Measurements from ENCODE around the gene PALLD. TPM values are rescaled to one million over a fixed set of nuclear protein-coding genes. Genes with fewer than 3 reads are reported as not detected.
"Not testable (repeated sequence)": the region's sequence is repeated elsewhere in the genome, so short reads cannot be mapped to it uniquely, and the experiment has no call there.

Gene PALLD
- total RNA-seq, 2 donors from 2014 or later, result 440 to 625 TPM

DNA sequence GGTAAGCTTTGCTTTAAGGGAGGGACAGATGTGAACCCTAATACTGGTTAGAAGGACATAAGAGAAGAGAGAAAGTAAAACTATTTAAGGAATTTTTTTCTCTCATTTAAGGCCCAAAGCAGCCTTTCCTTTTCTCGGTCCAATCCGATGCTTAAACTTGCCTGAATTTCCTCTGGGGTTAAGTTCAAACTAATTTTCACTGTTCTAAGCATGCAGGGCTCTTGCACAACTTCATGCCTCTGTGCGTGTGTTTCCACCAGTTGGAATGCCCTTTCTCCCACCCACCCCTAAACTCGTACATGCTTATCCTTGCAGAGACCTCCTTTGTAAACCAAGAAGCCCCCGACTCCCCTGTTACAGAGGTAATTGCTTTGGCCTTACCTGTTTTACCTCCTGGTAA is 308.5 kb downstream of the PALLD start:
- intact Hi-C loops (cut with DNase I), result no loop called here
- DNase-seq (no peak), ATAC-seq (no peak)

DNA sequence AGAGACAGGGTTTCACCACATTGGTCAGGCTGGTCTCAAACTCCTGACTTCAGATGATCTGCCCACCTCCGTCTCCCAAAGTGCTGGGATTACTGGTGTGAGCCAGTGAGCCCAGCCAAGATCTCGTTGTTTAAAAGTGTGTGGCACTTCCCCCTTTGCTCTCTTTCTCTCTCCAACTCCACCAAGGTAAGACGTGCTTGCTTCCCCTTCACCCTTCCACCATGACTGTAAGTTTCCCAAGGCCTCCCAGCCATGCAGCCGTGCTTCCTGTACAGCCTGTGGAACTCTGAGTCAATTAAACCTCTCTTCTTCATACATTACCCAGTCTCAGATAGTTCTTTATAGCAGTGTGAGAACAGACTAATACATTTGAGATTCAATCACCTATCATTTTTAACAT is 309.4 kb downstream of the PALLD start:
- DNase-seq; ATAC-seq; intact Hi-C loops (cut with DNase I): not testable (repeated sequence)

DNA sequence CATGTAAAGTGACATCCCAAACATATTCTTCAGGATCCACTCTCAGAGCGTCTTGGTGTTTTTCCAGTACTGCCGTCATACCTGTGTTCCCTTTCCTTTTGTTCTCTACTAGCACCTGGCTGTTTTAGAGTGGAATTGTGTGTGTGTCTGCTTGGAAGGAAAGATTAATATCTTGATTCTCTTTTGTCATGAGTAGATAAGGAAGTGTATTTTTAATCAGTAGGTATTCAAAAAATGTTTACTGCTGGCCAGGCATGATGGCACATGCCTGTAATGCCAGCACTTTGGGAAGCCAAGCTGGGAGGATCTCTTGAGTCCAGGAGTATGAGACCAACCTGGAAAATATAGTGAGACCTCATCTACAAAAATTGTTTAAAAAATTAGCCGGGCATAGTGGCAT is 314.4 kb downstream of the PALLD start:
- ATAC-seq, result no peak
- intact Hi-C loops (cut with DNase I), result no loop called here

DNA sequence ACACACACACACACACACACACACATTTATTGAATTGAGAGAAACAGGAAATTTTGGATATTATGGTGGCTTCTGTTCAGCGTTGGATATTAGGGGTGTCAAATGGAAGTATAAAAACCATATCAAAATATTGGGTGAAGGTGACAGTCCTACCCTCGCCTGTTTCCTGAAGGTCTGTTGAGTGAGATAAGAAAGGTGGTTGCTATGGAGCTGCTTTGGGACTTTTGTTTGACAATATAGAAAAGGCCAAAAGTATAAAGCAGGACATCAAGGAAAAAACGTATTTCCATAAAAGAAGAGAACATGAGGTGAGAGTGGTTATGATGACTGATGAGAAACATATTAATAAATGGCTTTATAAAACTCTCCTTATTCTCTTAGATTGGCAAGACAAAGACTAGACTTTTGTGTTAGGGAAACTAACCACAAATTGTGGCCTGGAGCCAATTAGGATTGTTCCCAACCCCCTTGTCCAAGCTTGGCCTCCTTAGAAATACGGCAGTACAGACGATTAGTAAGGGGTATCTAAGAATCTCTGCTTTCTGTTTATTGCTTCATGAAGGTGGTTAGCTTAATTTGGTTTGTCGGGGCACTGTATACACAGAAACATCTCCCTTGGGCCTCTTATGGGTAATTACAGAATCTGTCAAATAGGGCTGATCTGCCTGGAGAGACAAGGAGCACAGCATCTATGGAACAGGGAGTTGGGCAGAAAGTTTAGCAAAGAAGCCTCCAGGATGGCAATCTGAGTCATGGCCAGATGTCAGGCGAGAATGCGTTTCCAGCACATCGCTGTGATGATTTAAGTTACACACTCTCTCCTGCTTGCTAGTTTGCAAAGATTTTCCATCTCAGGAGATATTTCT is 315.2 kb downstream of the PALLD start:
- ATAC-seq (peak in 1 of 2 donors; percentile 13), DNase-seq (no peak)
- intact Hi-C loops (cut with DNase I), result no loop called here

More for the DNA sequence above, 314.4 kb downstream of the PALLD start:
- DNase-seq, result no peak

DNA sequence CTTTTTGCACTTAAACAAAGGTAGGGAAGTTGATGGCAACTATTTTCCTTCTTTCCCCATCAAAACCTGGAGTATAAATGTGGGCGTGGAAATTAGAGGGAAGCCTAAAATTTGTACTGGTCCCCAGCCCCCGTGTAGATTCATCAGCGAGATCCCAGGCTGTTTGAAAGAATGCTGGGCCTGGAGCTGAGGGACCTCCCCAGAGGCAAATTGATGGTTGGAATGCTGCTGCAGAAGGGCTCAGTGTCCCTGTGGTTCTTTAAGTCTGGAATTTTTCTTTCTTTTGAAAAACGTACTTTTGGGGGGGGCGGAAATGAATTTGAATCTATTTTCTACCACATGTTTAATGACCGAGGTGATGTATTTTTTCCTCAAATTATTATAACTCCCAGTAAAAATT is 316.0 kb downstream of the PALLD start:
- ATAC-seq (no peak), DNase-seq (no peak)
- intact Hi-C loops (cut with DNase I), result no loop called here

DNA sequence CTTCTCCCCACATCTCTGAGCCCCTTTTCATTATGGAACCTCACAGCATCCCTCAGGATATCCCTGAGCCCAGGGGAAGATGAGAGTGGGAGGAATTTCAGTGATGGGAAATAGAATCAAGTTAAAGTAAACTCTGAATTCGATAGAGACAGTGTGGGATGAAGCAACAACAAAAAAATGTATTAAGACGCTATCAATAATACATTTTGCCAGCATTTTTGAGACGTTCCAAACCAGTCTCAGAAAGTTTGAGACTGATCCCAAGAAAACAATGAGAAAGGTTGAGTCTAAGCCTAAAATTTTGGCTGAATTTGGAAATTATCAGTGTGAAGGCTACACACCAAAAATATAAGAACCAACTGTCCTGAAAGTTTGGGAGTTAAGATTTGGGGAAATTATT is 317.0 kb downstream of the PALLD start:
- ATAC-seq (peak in 1 of 2 donors; percentile 2), DNase-seq (no peak)
- intact Hi-C loops (cut with DNase I), result no loop called here

DNA sequence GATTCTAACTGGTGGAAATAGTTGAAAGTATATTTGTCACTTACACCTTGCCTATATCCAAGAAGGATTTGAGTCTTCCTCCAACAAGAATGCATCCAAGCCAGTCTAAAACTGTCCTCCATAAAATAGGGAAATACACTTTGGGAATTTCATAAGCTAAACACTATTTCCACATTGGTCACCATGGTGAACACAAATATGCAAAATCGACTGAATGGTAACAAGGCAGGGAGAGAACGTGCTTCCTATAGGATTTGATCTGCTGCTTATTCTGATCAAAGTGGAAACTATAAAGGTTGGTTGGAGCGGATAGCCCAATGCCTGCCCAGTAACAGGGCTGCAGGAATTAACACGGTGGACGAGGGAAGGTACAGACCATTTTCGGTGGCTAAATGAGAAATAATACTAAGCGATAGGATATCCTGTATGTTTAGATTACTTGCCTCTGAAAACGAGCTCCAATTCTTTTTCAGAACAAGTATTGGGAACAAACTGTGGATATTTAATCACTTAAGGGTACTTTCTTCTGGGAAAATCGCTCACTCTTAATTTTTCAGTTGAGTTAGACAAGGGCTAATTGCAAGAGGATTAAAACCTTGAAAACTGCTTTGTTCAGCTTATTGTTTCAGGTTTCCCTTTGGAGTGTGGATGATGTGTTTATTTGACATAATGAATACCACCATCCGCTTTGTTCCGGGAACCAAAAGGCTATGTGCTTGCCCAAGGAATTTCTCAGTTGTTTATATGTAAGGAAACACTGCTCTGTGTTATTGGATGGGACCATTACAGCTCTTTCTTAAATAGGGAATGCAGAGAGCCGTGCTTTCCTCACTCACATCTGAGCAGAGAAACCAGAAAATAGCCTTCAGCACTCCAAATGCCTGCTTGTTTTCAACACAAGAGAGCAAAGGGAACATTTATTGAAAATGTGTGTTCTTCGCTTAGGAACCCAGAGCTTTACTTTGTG is 318.8 kb downstream of the PALLD start:
- DNase-seq, result no peak
- ATAC-seq, result no peak
- intact Hi-C loops (cut with DNase I), result loop anchor here in 1 of 2 donors (2.0 kb wide), 1 partner anchor 15 kb away; no protein-coding TSS in a partner anchor

DNA sequence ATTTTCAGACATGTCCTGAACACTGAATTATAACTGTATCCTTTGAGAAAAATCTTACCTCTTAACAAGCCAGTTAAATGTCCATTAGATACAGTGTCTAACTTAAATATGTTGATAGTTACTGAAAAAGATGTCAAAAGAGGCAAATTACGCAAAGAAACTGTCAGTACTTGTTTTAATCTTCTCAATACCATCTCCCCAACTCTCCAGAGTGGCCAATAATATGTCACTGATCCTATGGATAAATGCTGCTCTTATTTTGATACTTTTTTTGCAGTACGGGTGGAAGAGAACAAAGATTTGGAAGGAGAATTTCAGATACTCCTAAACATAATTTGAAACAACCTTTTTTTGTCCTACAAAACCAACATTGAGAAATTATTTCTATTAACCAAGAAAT is 320.5 kb downstream of the PALLD start:
- ATAC-seq (no peak), DNase-seq (no peak)
- intact Hi-C loops (cut with DNase I), result loop anchor here in 1 of 2 donors (2.0 kb wide), 1 partner anchor 13 kb away; no protein-coding TSS in a partner anchor

DNA sequence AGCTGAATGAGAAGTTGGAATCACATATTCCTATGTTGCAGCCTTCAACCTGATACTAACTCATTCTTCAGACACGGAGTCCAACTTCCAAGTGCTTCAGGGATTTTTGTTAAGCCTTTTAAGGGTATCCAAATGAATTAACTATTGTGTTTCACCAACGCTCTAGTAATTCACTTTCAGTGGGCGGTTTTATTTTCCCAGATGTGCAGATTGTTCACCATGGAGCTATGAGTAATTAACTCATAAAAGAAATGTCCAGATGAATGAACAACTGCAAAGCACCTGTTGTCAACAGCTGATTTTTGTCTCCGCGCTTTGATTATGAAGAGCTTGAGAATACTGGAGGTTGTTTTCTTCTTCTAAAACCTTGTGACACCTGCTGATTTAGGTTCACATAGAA is 325.6 kb downstream of the PALLD start:
- DNase-seq, result no peak
- ATAC-seq, result no peak
- intact Hi-C loops (cut with DNase I), result no loop called here

DNA sequence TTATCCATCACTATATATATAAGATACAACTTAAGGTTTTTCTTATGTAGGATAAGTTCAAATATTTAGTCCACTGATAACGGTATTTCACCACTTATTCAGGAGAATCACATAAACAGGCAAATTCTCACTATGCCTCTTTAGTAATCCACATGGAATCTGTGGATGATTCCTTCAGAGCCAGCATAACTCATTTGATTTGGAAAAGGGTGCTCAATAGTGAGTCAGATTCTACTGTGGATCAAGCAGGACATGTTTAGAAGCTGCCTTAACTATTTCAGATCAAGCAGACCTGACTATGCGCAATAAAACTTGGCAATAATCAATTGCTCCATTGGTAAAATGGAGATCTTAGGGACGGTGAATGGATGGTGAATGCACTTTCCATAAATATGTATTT is 329.1 kb downstream of the PALLD start:
- intact Hi-C loops (cut with DNase I), result no loop called here
- DNase-seq, result no peak
- ATAC-seq, result no peak

DNA sequence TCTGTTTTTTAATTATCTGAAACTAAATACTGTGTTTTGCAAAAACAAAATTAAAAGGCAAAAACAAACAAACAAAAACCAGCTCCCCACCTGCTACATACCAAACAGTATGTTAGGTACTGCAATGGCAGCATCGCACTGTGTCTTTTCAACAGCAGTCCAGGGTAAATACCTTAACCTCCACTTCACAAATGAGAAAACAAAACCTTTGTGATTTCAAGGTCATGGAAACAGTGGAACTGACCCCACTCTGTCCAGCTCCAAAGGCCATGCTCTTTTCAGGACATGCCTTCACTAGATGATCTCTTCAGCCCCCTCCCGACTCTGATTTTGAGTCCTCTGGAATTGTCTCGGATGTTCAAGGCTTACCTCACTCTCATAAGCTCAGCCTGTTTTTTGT is 329.8 kb downstream of the PALLD start:
- DNase-seq (no peak), ATAC-seq (no peak)
- intact Hi-C loops (cut with DNase I), result no loop called here

DNA sequence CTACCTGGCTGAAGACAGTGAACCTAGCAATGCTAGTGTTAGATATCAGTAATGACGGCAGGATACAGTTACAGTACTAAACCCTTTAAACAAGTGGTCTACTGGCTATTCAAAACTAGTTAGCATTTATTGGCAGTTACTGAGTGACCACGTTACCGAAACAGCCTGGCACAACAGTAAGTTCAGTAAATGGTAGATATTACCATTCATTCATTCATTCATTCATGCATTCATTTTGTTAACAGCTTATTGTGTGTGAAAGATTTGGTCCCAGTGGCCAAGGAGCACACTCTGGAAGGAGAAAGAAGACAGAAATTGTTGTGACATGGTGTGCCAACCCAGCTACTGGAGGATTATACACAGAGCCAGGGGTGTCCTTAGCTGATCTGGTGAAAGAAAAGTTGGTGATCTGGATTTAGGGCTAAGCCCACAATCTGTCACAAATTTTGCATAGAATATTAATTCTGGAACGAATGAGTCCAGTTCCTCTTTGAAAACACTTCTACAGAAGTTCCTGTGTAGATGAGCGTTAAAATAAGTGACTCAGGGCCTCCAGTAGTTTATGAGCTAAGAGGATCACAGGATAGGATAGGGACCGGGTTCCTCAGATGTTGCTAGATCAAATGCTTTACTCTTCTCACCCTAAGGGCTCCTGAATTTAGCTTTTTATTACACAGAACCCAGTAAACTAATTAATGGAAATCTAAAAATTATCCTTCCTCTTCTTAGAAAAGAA is 334.1 kb downstream of the PALLD start:
- intact Hi-C loops (cut with DNase I), result loop anchor here in 1 of 2 donors (2.0 to 5.0 kb wide), 2 partner anchors 14 to 114 kb away; no protein-coding TSS in a partner anchor
- DNase-seq (no peak), ATAC-seq (no peak)

DNA sequence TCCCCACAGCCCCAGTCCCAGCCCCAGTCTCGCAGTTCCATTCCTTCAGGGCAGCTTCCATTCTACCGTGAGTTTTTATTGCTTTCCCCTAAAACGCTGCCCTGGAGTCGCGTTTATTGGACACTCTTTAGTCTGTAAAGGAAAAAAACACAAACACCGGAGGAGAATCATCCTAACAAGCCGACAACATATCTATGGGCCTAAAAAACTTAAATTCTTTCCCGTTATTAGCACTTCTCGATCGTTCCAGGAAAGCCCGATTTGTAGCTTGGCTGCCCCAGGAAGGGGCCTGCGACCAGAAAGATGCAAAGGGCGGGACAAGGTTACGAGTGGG is 334.7 kb downstream of the PALLD start:
- no peak for DNase-seq
- ATAC-seq, result no peak
- intact Hi-C loops (cut with DNase I), result loop anchor here in 1 of 2 donors (2.0 to 5.0 kb wide), 2 partner anchors 15 to 114 kb away; no protein-coding TSS in a partner anchor

DNA sequence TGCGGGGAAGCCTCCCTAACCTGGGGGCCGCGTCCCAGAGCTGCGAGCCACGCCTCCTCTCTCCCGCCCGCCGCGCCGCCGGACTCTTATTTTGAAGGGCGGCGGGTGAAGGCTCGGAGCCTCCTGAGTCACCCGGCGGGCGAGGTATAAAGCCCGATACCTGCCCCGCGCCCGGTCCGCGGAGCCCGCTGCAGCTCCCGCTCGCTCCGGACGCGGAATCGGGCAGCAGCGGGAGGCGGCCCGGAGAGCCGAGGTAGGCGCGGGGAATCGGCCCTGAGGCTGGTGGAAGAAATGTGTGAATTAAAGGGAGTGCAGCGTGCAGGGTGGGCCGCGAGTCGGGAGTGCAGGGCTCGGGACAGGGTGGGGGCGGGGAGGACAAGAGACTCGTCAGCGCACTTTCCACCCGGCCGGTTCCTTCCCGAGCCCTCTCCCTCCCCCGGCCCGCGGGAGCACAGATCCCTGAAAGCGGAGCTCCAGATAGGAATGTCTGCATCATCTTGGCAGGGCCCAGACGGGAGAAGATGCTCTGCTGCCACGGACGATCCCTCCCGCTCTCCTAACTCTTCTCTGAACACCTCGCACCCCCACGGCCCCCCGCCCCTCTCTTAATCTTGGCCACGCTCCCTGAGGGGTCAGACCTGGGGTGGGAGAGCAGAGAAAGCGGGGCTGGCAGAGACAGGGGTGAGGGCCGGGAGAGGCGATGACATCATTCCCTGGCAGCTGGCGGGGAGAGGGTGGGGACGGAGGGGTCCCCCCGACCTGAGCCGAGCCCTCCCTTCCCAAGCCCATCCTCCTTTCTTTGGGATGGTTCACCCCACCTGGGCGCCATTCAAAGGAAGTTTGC is 335.3 kb downstream of the PALLD start:
- intact Hi-C loops (cut with DNase I), result loop anchor here in 1 of 2 donors (2.0 to 5.0 kb wide), 2 partner anchors 15 to 115 kb away; no protein-coding TSS in a partner anchor
- peak; percentile 84 for DNase-seq
- peak; percentile 86 to 92 for ATAC-seq

DNA sequence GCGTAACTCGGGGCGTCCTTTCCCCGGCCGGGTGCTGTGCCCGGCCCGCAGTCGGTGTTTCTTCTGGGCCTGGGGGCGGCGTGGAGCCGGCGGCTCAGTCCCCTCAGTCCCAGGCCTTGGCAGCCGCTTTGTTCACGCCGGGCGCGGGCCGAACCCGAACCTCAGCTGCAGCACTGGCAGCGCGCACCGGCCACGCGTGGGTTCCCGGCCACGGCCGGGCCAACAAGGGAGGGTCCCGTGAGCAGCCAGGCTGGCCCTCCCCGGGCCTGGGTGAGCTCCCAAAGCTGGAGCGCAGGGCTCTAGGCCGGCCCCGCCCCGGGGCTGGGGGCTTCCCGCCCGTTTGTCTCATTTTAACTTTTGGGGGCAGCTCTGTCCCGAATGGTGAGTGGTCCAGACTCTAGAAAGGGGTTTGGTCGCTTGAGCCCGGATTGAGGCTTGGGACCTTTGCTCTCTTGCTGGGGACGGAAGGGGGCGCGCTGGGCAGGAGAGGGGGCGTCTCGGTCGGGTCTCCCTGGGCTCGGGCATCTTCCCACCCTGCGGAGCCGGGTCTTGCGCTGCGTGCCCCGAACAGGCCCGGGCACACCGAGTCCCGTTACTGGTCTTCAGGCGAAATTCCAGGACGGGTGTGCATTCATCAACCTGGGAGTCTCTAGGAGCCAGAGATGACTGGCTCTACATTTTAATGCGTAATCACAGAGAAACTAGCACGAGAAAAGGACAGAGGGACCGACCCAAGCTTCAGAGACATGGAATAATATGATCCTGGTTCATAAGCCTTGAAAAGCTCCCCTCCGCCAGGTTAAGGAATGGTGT is 336.1 kb downstream of the PALLD start:
- intact Hi-C loops (cut with DNase I), result loop anchor here in 1 of 2 donors (5.0 kb wide), 1 partner anchor 116 kb away; no protein-coding TSS in a partner anchor
- DNase-seq (peak; percentile 38), ATAC-seq (peak; percentile 43 to 48)

DNA sequence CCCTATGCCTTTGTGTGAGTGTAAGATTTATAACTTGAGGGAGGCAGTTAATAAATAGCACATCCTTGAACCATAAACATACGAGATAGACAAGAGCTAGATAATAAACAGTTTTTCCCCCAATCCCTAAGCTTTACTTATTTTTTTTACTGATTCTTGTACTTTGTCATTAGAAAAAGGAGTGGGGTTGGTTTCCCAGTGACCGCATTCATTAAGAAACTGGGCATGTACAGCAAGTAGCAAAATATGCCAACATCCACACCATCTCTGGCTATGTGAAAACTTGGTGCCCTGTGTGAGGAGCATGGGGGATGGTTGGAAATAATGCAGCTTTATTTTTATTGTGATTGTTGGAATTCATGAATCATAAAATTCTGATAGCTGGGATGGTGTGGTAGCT is 337.0 kb downstream of the PALLD start:
- DNase-seq (no peak), ATAC-seq (no peak)
- intact Hi-C loops (cut with DNase I), result loop anchor here in 1 of 2 donors (5.0 kb wide), 1 partner anchor 117 kb away; no protein-coding TSS in a partner anchor

DNA sequence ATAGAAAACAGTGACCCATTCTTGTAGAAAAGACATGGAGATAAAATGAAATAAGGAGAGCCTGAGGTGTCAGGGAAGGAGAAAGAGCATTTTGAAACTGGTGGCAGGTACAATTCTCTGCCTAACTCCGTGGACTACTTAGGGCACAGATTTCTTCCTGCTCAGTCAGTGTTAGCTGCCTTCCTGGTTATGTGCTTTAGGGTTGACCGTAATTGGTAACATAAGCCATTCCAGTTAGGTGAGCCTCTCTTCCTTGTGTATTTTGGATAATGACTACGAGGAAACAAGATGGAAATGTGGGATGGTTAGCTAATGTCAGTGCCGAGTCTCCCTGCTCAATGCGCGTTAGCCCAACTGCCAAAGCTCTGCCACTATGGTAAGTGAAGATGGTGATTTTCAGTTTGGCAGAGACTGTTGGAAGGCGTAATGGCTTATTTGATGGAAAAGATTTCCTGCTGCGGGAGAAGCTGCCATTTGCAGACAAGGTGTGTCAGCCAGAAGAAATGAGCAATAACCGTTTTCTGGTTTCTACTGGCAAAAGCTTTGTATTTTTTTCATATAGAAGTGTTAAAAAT is 339.1 kb downstream of the PALLD start:
- intact Hi-C loops (cut with DNase I), result no loop called here
- no peak for DNase-seq
- ATAC-seq, result no peak

Measured in left cardiac atrium (tissue), 4 donors.